Amniotic epithelial cell (primary cell): ENCODE measurements around the gene RNU7-1.

Experiments used
- DNase-seq: peaks from one replicate; pipeline ENCODE4 v3.0.0-alpha.2; 2010; ENCODE audit warnings: low read depth

The RNU7-1 gene

DNA sequence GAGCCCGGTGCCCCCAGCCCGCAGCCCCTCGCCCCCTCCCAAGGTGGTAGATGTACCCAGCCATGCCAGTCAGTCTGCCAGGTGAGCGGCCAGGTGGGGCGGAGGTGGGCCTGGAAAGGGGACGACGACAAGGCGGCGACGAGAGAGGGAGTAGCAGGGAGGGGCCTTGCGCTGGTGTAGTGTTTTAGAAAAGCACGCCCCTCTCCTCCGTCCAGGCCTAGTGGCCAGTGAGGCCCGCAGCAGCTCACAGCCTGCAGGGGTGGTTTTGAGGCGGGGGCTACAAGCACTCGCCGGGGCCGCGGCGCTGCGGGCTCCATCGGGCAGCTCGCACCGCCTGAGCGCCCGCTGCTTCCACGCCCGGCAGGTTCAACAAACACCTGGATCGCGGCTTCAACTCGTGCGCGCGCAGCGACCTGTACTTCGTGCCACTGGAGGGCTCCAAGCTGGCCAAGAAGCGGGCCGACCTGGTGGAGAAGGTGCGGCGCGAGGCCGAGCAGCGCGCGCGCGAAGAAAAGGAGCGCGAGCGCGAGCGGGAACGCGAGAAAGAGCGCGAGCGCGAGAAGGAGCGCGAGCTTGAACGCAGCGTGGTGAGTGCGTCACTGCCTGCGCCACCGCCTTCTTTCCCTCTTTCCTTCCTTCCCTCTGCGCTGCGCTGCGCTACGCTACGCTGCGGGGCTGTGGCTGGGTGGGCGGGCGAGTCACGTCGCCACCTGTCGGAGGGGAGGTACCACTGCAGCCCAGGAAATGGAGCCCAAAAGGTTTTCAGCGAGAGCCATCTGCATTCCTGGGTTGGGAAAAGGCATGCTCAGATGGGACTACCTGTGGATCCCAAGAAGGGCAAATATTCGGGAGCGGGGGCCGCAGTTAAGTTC lies 5.9 kb upstream of the RNU7-1 start:
- peak; percentile 89 for DNase-seq

DNA sequence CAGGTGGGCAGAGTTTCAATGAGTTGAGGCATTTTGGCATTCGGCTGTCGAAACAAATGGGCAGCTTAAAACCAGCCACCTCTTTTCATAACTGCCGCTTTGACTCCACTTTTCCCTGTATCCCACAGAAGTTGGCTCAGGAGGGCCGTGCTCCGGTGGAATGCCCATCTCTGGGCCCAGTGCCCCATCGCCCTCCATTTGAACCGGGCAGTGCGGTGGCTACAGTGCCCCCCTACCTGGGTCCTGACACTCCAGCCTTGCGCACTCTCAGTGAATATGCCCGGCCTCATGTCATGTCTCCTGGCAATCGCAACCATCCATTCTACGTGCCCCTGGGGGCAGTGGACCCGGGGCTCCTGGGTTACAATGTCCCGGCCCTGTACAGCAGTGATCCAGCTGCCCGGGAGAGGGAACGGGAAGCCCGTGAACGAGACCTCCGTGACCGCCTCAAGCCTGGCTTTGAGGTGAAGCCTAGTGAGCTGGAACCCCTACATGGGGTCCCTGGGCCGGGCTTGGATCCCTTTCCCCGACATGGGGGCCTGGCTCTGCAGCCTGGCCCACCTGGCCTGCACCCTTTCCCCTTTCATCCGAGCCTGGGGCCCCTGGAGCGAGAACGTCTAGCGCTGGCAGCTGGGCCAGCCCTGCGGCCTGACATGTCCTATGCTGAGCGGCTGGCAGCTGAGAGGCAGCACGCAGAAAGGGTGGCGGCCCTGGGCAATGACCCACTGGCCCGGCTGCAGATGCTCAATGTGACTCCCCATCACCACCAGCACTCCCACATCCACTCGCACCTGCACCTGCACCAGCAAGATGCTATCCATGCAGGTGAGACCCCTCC lies 5.0 kb upstream of the RNU7-1 start:
- DNase-seq: no peak

DNA sequence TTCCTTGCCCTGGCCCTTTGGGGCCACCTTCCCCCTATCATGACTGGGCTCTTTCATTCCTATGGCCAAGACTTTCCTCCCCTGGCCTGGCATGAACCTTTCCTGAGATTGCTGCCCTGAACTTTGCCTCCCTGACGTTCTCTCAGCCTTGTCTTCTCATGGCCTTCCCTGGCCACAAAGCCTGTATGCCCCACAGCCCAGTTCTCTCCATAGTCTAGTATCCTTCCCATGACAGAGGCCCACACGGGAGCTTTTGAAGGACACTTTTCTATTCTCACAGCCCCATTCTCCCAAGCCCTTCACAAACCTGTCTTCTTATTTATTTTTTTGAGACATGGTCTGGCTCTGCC lies 4.5 kb upstream of the RNU7-1 start:
- no peak for DNase-seq

DNA sequence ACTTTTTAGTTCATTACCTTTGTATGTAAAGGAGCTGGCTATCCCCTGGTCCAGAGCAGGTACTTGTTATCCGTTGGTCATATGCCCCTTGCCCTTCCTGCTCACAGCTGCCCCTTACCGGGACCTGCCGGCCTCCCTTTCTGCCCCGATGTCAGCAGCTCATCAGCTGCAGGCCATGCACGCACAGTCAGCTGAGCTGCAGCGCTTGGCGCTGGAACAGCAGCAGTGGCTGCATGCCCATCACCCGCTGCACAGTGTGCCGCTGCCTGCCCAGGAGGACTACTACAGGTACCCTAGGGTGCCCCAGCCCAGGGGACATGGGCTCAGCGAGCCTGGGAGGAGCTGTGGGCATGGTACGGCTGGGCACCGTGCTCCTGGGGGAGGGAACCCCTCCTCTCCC lies 2.3 kb upstream of the RNU7-1 start:
- DNase-seq: no peak

DNA sequence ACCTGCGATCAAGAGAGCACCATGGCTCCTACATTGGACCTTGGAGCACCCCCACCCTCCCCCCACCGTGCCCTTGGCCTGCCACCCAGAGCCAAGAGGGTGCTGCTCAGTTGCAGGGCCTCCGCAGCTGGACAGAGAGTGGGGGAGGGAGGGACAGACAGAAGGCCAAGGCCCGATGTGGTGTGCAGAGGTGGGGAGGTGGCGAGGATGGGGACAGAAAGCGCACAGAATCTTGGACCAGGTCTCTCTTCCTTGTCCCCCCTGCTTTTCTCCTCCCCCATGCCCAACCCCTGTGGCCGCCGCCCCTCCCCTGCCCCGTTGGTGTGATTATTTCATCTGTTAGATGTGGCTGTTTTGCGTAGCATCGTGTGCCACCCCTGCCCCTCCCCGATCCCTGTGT lies 1.8 kb upstream of the RNU7-1 start:
- DNase-seq: no peak

DNA sequence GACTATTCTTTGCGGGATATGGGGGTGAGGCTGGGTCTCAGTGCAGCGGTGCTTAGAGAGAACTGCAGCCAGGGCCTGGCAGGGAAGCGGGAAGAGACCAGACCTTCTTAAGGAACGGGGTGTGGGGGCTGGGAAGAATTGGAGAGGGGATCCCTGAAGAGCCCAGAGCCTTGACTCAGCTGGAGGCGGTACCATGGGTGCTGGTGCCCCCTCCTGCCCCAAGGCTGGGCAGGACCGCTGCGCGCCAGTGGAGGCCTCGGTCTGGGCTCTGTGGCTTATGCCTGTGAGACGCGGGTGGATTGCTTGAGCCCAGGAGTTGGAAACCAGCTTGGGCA lies 1.3 kb upstream of the RNU7-1 start:
- no peak for DNase-seq

DNA sequence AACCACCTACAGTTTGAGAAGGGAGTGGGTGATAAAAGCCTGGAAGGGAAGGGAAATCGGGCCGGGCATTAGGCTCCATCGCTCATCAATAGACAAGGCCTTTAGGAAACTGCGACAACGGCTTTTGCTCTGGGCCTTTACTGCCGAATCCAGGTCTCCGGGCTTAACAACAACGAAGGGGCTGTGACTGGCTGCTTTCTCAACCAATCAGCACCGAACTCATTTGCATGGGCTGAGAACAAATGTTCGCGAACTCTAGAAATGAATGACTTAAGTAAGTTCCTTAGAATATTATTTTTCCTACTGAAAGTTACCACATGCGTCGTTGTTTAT lies 261 bp upstream of the RNU7-1 start:
- DNase-seq: peak; percentile 94

DNA sequence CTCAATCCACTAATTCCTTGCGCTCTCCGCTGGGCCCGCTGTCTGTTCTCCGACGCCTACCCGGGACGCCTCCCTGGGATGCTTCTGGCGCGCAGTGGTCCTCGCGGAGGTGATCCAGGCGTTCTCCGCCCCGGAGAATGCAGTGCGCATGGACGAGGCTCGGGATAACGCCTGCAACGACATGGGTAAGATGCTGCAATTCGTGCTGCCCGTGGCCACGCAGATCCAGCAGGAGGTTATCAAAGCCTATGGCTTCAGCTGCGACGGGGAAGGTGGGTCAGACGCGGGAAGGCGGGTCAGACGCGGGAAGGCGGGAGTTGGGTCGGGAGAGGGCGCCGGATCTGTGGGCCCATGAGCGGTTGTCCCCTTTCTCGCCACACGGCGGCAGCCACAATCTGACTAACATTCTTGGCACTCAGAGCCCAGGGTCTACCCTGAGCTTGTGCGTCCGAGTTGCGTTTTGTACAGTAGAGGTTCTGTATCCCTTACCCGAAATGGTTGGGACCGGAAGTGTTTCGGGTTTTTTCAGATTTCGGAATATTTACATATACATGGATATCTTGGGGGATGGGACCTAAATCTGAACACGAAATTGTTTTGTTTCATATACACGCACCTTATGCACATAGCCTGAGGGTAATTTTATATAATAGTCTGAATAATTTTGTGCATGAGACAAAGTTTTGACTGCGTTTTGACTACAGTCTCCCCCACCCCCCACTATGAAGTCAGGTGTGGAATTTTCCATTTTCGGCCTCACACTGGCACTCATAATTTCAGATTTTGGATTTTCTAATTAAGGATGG lies 968 bp downstream of the RNU7-1 start:
- peak; percentile 86 for DNase-seq

DNA sequence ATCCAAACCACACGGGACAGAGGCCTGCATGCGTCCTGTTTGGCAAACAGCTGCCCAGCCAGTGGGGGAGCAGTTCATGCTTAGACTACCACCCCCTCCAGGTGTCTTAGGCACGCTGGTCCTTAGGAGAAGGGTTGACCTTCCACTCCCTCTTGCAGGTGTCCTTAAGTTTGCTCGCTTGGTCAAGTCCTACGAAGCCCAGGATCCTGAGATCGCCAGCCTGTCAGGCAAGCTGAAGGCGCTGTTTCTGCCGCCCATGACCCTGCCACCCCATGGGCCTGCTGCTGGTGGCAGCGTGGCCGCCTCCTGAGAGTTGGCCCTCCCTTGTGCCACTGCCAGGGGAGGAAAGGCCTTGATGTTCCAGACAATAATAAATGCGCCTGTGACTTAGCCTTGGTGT lies 2.0 kb downstream of the RNU7-1 start:
- no peak for DNase-seq

DNA sequence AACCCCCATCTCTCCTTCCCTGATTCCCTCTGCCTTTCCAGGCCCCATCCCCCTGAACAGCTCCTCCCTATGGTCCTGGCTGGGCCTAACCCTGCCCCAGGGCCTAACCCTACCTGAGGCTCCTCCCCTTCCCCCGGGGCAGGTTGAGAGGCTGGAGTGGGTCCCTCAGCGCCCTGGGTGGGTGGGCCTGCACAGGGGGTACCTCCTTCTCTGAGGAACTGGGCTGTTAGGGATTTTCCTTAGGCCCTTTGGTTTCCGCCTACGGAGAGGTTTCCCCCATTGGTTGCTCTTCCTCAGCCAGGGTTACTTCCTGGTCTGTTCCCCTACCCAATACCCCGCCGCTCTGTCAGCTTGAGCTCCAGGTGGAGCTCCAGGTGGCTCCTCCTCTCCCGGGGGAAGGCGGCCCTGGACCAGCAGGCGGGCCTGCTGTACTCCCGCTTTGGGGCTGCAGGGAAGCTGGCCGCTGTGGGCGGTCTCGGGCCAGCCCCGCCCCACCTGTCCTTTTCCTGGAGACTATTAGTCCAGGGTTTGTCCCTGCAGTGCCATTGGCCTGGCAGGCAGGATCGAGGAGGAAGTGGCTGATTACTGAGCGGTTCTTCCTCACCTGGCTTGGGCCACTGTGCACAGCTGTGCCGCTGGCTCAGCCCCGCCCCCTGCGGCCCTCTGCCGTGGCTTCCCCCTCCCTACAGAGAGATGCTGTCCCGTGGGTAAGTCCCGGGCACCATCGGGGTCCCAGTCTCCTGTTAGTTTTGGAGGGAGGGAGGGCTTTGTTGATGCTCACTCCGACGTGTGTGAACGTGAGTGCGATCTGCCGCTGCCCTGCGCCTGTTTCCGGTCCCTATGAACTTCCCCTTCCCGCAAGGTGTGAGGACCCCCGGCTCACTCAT lies 2.7 kb downstream of the RNU7-1 start:
- DNase-seq: peak; percentile 41

DNA sequence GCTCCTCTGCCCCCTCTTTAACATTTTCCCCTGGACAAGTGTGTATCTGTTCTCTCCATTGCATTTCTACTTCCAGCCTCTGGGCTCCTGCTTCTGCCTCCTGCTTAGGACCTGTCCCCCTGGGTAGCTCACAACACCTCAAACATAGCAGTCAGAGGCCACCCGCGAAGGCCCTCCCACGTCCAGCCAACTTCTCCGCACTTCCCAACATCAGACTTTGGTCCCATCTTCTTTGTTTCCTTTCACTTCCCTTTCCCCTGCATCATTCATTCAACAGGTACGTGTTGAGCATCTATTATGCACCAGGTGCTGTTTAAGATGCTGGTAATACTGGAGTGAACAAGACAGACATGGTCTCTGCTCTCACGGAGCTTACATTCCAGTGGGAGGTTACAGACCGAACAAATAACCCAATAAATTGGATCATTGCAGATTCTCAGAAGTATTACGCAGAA lies 3.3 kb downstream of the RNU7-1 start:
- no peak for DNase-seq

DNA sequence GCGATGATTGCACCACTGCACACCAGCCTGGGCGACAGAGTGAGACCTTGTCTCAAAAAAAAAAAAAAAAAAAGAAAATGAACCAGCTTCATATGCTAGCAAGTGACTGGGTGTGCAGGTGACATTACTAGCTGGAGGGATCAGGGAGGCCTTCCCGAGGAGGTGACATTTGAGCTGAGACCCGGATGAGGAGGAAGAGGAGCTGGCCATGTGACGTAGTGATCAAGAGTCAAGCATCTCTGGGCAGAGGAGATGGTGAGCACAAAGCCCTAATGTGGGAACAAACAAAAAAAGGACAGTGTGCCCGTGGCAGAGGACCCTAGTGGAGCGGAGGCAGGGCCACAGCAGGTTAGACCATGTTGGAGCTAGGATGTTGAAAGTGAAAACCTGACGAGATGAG lies 4.0 kb downstream of the RNU7-1 start:
- DNase-seq: no peak

DNA sequence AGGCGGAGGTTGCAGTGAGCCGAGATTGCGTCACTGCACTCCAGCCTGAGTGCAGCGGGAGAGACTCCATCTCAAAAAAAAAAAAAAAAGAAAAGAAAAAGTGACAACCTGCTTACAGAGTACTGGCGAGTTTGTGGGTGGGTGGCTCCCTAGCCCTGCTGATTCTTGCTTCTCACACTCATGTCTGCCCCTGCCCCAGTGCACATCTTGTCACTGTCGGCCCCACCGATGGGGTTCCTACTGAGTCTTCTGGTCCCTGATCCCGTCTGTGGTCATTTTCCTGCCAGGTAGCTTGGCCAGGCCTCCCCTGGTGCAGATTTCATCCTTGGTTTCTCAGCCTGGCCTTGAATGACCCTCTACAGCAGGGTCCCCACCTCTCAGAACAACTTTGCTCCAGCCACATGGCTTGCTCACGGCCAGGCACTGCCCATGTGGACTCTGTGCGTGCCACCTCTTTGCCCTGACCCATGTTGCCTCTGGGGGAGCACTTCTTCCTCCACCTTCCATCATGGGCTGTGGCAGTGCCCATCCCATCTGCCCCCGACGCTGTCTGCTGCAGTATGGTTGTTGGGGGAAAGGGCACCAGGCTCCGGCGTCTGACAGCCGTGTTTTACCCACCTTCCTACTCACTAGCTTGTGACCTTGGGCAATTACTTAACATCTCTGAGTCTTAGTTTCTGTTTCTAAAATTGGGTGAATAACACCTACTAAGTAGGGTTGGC lies 5.4 kb downstream of the RNU7-1 start:
- no peak for DNase-seq

DNA sequence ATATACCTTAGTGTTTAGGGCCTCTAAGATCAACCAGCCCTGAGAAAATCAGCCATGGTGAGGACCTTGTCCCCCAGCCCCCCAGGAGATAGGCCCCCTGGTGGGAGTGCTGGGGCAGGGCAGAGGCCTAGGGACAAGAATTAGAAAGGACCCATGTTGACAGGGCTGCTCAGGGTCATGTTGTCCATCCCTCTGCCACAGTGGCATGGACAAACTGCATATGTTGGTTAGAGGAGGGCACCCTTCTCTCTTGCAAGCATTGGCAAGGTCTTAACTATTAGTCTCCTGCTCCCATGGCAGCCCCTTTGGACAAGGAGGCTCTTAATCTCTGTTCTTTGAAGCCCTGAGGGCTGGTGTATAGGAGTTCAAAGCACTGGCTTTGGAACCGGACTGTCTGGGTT lies 6.8 kb downstream of the RNU7-1 start:
- no peak for DNase-seq

DNA sequence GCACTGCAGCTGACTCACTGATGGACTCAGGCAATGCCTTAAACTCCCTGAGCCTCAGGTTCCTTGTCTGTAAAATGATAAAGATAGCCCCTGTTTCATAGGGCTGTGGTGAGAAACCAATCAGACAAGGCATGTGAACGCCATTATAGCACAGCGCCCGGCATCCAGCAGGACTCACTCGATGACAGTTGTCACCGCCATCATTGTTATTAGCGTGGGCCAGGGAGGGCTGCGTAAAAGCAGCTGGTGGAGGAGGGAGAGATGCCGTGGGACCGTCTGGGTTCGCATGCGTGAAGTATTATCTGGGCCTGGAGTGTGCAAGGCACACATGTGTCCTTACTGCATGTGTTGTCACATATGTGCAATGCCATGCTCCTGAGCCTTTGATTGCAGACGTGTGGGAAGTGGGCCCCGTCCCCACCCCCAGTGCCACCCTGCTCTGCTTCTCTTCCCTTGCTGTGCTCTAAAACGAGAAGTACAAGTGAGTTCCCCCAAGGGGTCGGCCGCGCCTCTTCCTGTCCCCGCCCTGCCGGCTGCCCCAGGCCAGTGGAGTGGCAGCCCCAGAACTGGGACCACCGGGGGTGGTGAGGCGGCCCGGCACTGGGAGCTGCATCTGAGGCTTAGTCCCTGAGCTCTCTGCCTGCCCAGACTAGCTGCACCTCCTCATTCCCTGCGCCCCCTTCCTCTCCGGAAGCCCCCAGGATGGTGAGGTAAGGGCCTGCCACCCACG lies 7.4 kb downstream of the RNU7-1 start, which contains the start of gene PTPN6:
Gene PTPN6 (plus strand): TSS at position 546 of the 730 bp plus-strand sequence. CDS start 157 bp downstream, at position 703.
- no peak for DNase-seq

DNA sequence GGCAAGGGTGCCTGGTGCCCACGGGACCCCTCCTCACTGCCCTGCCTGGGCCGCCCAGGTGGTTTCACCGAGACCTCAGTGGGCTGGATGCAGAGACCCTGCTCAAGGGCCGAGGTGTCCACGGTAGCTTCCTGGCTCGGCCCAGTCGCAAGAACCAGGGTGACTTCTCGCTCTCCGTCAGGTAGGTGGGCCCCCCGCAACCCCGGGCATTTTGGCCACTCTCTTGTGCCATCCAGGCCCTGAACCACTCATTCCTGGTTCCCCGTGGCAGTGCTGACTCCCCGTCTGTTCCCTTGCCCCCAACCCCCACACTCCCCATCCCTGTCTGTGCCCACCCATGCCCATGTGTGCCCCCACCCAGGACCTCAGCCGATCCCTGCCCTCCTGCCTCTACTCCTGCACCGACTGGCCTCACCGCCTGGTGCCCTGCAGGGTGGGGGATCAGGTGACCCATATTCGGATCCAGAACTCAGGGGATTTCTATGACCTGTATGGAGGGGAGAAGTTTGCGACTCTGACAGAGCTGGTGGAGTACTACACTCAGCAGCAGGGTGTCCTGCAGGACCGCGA lies 8.0 kb downstream of the RNU7-1 start:
- no peak for DNase-seq

DNA sequence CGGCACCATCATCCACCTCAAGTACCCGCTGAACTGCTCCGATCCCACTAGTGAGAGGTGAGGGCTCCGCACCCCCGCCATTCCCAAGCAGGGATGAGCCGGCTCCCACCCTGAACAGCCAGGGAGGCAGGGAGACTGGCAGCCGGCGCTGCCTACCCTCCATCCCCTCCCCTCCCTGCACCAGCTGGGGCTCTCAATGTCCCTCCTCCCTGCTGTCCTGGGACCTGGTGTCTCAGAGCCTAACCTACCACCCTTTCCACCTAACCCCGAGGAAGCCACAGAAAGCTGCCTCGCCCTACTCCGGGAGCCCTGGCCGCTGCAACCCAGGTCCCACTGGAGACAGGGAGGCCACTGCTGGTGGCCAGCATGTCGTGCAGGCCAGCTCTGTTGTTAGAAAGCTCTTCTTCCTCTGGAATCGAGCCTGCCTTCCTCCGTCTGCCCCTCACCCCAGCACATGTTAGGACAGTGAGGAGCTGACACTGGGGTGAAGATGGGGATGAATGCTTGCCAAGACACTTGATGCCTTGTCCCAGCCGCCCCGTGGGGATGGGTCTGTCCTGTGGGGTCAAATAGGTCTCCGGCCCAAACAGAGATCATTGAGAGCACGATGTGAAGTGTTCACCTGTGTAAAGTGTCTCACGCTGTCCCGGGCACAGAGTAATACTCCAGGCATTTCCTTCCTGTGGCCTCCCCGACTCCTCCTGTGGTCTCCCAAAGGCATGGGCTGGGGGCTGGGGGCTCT lies 8.7 kb downstream of the RNU7-1 start:
- DNase-seq: no peak

DNA sequence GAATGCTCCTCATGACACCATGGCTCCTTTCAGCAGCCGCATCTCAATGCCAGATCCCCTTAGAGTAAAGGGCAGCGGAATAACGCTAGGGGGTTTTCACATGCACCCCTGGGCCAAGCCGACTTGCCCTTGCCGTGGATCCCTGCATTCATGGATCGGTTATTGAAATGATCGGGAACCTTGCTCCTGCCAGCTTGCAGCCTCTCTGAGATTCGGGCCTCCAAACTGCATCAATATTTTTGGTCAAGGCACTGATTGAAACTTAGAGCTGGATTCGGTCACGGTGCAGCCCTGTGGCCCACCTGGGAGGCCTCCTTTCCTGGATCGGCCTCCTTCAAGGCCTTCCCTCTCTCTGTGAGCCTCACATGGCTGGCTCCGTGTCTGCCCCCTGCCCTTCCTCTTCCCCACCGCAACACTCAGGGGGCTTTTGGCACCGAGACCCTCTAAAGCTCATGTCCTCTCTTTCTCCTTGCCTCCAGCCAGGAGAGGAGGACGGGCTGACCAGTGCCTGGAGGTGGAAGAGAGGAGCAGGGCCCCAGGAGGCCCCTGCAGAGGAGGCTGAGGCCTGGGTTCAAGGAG lies 9.3 kb downstream of the RNU7-1 start:
- DNase-seq: no peak
